Measurements from ENCODE around the gene NPVF.
A peak's percentile ranks its signal among the peaks of the same experiment; 100 is the strongest.

NPVF gene

DNA sequence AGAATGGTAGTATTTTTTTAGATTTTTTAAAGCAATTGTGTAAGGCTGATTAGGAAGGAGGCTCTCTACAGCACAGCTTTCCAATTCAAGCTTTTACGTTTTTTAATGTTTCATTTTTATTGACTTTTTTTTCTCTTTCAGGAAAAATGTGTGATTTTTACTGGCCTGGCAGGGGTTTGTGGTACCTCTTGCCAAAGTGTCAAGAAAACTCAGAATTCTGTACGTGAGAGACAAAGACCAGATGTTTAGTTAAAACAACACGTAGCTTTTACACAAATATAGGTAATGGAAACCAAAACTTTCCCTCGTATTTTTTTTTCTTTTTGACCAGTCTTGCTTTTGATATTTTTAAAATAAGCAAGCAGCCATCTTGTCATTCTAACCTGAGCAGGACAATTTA, 6.0 kb upstream of the NPVF start:
- no peak for DNase-seq (ENCODE audit: low read depth)

DNA sequence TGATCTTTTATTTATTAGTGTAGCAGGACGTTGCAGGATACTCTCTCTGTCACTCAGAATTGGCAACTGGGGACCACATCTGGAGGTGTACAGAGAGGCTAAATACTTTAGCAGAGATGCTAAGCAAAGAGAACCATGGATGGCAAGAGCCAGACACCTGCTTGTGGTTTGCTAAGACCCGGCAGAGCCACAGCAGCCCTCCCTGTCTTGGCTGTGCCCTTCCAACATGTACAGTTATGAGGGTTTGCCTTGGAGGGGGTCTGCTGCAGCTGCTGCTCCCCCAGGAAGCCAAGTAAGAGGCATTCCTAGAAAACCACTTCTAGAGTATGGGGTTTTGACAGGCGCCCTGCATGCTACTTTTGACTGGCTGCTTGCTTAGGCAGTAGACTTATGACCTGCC, 5.1 kb downstream of the NPVF start:
- DNase-seq (ENCODE audit: low read depth), result no peak

DNA sequence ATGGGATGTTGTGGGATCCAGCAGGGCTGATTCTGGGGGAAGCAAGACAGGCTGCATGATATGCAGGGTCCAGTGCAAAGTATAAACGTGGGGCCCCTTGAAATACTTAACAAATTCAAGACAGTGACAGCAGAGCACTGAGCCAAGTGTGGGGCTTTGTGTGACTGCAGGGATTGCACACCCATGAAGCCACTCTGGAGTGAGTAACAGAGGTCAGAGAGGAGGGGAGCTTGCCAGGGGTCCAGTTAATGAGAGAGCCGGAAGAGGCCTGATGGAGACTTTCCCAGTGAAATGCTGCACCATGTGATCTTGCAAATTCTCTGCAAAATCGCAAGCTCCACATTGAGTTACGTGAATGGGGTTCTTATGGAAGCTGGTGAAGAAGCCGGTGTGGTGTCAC, 5.6 kb downstream of the NPVF start:
- DNase-seq (ENCODE audit: low read depth), result no peak

DNA sequence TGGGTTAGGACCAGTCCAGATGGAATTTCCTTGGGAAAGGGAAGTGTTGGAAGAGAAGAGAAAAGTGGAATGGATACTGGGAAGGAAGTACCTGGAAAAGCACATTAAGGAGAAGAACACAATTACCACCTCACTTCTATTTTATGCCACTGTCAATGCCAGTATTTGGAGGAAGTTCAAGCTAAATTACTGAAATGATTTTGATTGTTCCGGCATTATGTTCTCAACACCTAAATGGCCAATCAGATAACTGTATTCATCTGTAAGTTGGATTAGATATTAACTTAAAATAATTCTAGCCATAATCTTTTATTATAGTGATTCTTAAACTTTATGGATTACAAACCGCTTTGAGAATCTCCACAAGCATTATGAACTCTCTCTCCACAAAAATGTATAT, 7.3 kb downstream of the NPVF start:
- no peak for DNase-seq (ENCODE audit: low read depth)

DNA sequence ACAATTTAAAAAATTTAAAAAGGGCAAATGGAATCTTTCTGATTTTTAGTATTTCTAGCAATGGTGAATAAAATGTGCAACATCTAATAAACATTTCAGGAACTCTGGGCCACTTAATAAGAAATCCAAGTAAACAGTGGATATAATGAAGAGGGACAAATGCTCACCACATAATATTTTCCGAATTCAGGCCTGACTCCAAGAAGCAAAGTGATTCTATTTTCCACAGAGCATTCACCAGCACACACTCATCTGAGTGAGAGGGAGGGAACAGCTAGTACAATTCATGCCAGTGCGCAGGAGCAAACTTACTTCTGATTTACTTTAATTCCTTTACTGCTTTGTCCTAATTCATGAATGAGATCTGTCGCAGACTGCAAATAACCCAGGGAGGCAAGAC, 10.1 kb downstream of the NPVF start:
- no peak for DNase-seq (ENCODE audit: low read depth)

DNA sequence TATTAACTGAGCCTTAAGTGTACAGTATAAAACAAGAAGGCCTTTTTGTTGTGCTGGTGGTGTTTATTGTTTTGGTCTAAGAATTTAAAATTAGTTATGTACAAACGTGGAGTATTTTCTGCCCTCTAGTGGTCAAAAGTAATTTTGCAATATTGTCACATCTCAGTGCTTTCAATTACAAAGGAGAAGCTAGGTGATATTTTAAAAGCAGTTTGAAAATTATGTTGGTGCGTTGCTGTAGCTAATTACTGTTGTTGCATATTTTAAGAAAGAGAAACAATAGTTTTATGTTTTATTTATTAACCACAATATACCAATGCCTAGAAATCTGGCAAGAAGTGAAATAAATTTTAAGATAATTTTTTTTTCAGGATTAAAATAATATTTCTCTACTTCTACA, 11.4 kb downstream of the NPVF start:
- no peak for DNase-seq (ENCODE audit: low read depth)

DNA sequence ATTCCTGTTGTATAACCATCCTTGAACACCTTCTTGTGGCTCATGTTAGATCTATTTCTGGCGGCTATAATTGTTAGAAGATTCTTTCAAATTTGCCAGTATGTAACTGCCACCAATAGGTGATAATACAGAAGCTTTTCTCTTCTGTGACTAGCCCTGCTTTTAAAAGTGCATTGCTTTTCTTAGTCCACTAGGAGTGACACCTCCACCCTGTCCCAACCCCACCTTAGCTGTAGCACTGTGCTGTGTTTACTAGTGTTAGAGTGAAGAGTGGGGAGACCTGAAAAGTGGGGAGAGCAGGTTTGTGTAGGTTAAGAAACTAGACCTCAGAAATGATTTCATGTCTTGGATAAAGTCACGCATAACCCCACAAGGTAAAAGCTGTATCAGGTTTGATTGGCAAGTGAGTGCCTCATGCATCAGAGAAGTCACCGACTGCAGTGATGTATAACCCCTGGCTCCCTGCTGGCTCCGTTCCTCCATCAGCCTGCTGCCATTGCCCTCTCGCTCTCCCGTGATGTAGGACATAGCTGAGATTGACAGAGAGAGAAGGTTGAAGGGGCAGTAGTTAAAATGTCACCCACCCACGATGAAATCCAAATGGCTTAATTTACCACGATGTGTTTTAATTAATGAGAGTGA, 12.5 kb downstream of the NPVF start:
- no peak for DNase-seq (ENCODE audit: low read depth)

DNA sequence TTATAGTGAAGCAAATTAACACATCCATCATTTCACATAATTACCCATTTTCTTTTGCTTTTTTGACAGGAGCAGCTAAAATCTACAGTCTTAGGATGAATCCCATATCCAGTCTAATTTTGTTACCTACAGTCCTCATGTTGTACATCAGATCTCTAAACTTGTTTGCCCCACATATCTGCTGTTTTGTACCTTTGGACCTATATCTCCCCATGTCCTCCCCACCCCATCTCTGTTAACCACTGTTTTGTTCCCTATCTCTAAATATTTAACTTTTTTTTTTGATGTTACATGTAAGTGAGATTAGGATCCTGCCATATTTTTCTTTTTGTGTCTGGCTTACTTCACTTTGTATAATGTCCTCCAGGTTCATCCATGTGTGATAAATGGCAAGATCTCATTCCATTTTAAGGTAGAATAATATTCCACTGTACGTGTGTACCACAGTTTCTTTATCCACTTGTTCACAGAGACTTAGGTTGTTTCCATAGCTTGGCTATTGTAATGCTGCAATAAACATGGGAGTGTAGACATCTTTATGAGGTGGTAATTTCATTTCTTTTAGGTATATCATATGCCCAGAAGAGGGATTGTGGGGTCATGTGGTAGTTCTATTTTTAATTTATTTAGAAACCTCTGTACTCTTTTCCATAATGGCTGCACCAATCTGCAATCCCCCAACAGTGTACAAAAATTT, 19.6 kb downstream of the NPVF start:
- DNase-seq (ENCODE audit: low read depth), result no peak

DNA sequence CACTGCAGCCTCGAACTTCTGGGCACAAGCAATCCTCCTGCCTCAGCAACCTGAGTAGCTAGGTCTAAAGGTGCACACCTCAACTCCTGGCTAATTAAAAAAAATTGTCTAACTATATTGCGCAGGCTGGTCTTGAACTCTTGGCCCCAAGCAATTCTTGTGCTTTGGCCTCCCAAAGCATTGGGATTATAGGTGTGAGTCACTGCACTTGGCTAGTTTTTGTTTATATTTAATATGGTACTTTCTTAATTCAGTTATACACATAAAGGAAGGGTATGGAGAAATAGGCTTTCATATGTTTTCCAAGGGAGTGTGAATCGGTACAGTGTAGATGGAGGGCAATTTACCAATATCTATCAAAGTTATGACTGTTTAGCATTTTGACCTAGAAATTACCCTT, 20.4 kb downstream of the NPVF start:
- DNase-seq (ENCODE audit: low read depth), result no peak

DNA sequence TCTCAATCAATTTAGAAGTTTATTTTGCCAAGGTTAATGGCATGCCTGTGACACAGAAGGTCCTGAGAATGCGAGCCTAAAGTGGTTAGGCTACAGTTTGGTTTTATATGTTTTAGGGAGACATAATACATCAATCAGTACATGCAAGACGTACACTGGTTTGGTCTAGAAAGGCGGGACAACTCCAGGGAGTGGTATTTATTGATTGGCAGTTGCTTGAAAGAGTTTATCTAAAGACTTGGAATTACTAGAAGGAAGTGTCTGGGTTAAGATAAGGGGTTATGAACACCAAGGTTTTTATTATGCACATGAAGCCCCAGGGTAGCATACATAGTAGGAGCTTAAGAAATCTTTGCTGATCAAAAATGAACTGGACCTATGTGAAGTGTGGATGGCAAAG, 21.5 kb downstream of the NPVF start:
- DNase-seq (ENCODE audit: low read depth), result no peak

DNA sequence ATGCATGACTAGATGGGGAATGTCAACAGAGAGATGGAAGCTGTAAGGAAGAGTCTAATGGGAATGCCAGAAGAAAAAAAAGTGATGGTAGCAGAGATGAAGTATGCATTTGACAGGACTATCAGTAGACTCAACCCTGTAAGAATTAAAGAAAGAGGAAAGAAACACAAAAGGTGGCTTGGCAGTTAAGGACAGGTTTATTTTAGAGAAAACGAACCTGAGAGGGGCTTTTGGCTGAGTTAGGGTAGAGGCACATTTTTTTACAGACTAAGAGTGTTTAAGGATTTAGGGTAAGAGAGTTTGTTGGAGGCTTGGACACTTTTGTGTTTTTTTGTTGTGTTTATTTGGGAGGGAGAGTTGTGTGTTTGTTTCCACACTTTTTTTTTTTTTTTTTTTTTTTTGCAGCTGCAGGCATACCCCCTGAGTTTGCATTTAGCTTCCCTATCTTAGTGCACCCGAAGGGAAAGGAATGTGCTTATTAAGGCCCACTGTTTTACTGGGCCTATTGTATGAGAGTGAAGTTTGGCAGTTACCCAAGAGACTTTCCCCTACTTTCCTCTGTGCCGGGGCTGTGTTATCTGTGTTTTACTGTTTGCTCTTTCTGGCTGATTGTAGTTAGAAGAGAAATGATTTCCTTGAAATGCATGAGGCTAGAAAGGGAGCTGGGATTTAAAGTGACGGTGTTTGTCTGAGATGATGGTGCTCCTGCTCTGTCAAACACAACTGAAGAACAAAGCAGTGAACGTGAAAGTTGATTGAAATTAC, 32.0 kb downstream of the NPVF start:
- DNase-seq (ENCODE audit: low read depth), result no peak

DNA sequence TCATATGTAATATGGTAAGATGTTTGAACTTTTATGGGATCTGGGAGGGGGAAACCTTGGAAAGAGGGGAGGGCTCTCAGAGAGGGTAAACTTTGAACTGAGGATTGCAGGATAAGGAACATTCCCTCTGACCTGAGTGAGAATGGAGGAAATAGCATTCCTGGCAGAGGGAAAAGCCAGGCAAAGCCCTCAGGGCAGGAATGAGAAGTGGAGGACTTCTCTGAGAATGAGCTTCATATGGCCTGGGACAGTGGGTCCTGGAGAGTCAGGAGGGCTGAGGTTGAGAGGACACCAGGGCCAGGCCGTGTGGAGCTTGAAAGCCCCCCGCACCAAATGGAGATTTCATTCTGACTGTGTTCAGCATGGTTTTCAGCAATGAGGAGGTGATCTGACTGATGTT, 34.2 kb downstream of the NPVF start:
- DNase-seq (ENCODE audit: low read depth), result no peak

DNA sequence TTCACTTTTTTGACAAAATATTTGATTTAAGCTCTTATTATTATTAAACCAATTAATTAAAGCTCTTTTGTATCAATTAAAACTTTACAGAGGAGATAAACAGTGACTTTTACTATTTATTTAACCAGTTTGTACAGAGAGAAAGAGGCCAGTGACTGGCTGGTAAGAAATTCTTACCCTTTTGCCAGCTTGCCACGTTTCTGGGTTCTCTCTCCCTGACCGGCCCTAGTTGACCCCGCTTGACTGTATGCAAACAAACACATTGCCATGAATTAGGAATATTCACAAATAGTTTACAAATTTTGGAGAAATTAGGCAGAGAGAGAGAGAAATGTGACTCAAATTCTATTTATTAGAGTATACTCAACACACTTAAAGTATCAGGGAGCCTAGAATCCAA, 36.2 kb downstream of the NPVF start:
- no peak for DNase-seq (ENCODE audit: low read depth)

DNA sequence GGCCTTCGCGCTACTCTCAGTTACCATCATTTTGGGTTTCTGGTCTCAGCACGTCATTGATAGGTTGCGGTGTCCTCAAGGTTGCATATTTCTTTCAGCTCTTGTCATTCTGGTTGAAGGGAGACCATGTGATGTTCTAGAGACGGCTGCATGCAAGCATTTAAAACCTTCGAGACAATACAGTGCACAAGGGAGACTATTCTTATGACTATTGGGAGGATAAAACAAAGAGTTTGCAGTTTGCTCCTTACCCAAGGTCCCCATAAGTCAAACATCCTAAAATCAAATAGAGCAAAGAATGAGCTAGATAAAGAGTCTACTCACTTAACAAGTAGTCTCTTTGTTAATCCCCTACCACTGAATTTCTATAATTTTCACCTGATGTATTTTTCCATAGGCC, 39.1 kb downstream of the NPVF start:
- no peak for DNase-seq (ENCODE audit: low read depth)

DNA sequence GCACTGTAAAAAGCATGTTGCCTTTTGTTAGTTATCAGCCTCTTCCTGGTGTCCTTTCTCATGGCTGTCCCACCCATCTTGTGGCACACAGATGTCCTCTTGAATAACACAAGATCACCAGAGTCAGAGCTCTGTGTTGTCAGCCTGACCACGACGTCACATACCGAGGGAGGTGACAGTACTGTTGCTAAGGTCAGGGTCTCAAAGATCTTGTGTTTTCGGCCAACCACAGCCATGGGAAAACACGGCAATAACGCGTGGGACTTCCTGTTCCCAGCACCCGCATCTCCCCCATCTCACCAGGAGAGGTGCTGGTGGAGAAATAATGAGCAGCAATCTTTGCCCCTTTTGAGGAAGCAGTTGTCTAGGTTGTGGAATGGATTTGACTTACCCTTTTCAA, 40.4 kb downstream of the NPVF start:
- no peak for DNase-seq (ENCODE audit: low read depth)

DNA sequence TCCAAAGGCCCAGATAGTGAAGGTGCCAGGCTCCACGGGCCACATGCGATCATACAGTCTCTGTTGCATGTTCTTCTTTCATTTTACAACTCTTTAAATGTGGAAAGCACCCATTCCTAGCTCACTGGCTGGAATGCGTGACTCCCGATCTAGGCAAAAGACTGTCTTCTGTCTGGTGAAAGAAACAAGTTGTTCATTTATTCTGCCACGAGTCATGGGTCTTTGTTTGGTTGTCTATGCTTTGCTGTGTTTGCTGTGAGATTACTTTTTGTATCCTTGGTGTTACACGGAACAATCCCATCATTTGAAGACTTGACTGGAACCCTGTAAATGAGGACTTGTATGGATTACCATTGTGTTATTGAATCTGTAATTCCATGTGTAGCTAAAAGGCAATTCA, 41.9 kb downstream of the NPVF start:
- DNase-seq (ENCODE audit: low read depth), result no peak

DNA sequence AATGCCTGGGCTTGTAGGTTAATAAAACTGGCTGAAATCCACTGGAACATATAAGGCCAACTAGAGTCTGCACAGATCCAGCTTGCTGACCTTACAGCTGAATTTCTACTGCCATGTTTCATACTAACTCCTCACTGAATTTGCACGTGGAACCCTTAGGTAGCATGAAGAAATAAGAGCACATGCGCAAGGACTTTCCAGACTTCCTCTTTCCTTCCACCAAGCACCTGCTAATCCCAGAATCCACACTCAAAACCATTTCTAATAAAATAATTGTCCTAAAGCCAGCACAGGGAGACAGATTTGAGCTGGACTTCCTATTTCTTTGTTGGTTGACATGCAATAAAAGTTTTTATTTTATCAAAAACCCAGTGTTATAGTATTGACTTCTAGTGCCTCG, 46.8 kb downstream of the NPVF start:
- no peak for DNase-seq (ENCODE audit: low read depth)

DNA sequence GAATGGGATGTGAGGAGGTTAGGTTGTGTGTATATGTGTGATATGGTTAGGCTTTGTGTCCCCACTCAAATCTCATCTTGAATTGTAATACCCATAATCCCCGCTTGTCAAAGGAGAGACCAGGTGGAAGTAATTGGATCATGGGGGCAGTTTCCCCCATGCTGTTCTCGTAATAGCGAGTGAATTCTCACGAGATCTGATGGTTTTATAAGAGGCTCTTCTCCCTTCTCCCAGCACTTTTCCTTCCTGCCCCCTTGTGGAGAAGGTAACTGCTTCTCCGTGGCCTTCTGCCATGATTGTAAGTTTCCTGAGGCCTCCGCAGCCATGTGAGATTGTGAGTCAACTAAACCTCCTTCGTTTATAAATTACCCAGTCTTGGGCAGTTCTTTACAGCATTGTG, 47.3 kb downstream of the NPVF start:
- no peak for DNase-seq (ENCODE audit: low read depth)

DNA sequence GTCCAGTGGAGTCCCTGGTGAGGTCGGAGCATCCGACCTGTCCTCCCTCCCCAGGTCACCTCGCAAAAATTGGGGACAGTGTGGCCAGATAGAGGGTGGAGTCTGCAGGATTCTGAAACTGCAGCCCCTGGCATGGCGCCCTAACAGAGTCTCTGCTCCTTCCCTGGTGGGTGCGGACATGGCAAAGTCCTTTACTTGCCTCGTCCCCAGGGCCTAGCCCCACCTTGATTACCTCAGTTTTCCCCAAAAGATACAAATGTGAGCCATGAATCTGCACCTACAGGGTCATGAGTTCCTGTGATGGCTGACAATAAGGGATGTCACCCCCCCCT, 47.7 kb downstream of the NPVF start:
- no peak for DNase-seq (ENCODE audit: low read depth)

DNA sequence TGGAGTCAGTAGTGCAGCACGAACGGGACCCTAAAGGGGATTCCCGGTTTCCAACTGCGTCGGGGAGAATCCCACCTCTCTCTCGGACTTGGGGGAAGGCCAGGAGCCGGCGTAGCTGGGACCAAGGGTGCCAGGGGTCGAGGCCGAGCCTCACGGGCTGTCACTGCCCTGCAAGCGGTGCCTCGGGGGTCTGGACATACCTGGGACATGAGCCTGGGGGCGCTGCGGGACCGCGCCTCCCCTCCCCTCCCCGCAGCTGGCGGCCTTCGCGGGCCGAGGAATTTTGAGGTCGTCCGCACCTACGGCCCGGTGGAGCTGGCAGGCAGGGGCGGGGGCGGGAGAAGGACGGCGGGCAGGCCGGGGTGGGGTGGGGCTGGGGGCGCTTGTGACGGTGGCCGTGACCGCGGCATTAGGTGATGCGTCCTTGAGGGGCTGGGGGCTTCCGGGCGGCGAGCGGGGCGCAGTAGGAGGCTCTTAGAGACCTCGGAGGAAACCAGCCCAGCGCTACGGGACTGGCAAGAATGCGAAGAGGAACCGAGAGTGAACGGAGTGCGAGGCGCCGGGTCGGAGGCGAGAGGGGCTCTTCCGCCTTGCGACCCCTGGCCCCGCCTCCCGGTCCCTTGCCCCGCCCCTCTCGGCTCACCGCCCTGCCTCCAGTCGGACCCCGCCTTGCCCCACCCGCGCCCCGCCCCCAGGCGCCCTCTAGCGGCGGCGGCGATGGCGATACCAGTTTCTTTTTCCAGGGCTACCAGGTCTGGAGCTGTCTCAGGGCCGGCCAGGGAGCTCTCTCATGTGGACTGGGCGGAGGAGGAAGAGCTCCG, 48.3 kb downstream of the NPVF start:
- peak; percentile 96 for DNase-seq (ENCODE audit: low read depth)

DNA sequence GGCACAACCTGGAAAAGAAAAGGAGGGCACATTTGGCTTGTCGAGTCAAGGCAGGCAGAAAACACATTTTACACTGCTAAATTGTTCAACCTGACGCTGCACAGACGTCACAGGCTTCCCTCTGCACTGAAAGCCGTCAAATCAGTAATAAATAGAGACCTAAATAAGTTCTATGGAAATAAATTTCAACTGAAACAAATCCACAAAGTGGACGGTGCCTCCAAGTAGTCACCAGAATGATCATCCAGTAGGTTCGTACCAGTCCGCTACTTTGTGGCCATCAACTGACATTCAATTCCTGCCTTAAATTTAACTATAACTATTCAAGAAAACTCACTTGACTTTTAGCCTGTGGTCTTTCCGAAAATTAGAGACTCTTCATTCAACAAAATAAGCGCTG, 49.0 kb downstream of the NPVF start:
- no peak for DNase-seq (ENCODE audit: low read depth)

All from stimulated activated CD8-positive, alpha-beta memory T cell treated with anti-CD3 and anti-CD28 coated beads, Interleukin-15, amount 100 ng/mL, for 24 hours (primary cell).